Measurements from ENCODE around the gene TAF9B.

The TAF9B gene

GRCh38 chrX:78124307-78124706 is 15.1 kb downstream of the TAF9B start:
- no peak for DNase-seq (ENCODE audit: low spot score)

DNA sequence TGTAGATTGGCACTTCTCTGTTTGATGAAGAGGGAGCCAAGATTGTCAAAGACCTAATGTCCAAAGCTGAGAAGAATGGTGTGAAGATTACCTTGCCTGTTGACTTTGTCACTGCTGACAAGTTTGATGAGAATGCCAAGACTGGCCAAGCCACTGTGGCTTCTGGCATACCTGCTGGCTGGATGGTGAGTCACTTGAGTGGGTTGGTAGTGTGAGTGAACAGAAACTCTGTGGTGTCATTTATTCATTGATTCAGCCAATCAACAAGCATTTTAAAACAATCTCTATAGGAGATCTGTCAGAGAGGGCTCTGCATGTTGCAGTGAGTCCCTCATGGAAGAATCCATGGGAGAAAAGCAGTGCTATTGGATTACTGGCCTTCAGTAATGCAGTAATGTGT is 16.3 kb downstream of the TAF9B start:
- no peak for TF ChIP-seq CTCF (IDR thresholded peaks at IDR 0.05; ENCODE audit: borderline replicate concordance, control extremely low read depth, extremely low read depth, insufficient read depth, missing control alignments)
- in situ Hi-C loops (cut with MboI; ENCODE audit: low sequenced_read_pairs, unreplicated experiment): no loop called here
- no peak for DNase-seq (ENCODE audit: low spot score)

More at GRCh38 chrX:78124307-78124706, 15.1 kb downstream of the TAF9B start:
- in situ Hi-C loops (cut with MboI; ENCODE audit: low sequenced_read_pairs, unreplicated experiment): no loop called here
- TF ChIP-seq CTCF (IDR thresholded peaks at IDR 0.05; ENCODE audit: borderline replicate concordance, control extremely low read depth, extremely low read depth, insufficient read depth, missing control alignments): no peak

DNA sequence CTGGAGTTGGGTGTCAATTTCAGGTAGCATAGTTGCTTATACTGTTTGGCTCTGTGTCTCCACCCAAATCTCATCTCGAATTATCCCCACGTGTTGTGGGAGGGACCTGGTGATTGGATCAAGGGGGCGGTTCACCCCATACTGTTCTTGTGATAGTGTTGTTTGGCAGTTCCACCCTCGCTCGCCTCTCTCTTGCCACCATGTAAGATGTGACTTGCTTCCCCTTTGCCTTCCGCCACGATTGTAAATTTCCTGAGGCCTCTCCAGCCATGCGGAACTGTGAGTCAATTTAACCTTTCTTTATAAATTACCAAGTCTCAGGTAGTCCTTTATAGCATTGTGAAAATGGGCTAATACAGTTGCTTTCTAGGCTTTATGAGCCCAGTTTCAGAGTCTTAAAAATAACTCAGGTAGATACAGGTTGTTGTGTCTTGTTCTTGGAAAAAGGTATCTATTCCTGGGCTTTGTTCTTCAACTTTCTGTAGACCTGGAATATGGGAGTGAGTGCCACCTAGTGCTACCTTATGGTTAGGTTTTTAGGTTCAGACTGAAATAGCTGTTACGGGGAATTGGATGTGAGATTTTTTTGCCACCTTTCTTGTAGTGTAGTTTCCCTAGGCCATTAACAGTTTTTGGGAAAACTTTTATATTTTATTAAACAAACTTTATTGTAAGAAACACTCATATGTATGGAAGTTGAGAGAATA is 19.8 kb downstream of the TAF9B start:
- peak; percentile 18 for TF ChIP-seq CTCF (IDR thresholded peaks at IDR 0.05; ENCODE audit: borderline replicate concordance, control extremely low read depth, extremely low read depth, insufficient read depth, missing control alignments)
- no peak for DNase-seq (ENCODE audit: low spot score)
- in situ Hi-C loops (cut with MboI; ENCODE audit: low sequenced_read_pairs, unreplicated experiment): no loop called here

- no peak for DNase-seq (ENCODE audit: low spot score)
- no peak for TF ChIP-seq CTCF (IDR thresholded peaks at IDR 0.05; ENCODE audit: borderline replicate concordance, control extremely low read depth, extremely low read depth, insufficient read depth, missing control alignments)
- in situ Hi-C loops (cut with MboI; ENCODE audit: low sequenced_read_pairs, unreplicated experiment): no loop called here
Measured at GRCh38 chrX:78118628-78119027, 20.8 kb downstream of the TAF9B start.

DNA sequence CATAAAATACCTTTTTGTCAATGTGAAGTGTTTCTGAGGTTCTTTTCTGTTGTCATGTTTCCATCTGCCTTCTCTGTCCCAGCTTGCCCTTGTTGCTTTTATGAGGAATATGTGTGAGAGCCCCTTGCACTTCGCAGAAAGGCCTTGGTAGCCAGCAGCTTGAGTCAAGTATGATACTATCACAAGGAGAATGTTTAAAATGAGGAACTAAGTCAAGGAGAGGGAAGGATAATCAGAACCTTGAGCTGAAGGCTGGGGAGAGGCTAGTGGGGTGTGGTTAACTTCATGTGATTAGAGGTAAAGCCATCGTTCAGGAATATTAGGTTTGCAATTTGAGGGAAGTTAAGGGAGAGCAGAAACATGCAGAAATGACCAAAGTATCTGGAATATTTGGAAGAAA is 22.7 kb downstream of the TAF9B start:
- in situ Hi-C loops (cut with MboI; ENCODE audit: low sequenced_read_pairs, unreplicated experiment): no loop called here
- no peak for TF ChIP-seq CTCF (IDR thresholded peaks at IDR 0.05; ENCODE audit: borderline replicate concordance, control extremely low read depth, extremely low read depth, insufficient read depth, missing control alignments)
- no peak for DNase-seq (ENCODE audit: low spot score)

- DNase-seq (ENCODE audit: low spot score): no peak
- in situ Hi-C loops (cut with MboI; ENCODE audit: low sequenced_read_pairs, unreplicated experiment): no loop called here
- TF ChIP-seq CTCF (IDR thresholded peaks at IDR 0.05; ENCODE audit: borderline replicate concordance, control extremely low read depth, extremely low read depth, insufficient read depth, missing control alignments): no peak
Measured at GRCh38 chrX:78116365-78116764, 23.1 kb downstream of the TAF9B start.
